Body of pancreas (tissue), 4 donors: ENCODE data around the gene SOD3. TPM values are rescaled to one million over a fixed set of nuclear protein-coding genes. Genes with fewer than 3 reads are reported as not detected.

Experiments used
- ATAC-seq: fragments of 150-250 bp; one replicate; pipeline ENCODE4 v1.9.1; 2016
- DNase-seq, 4 donors: peaks; one replicate each; pipeline ENCODE4 v3.0.0-alpha.2; 2019
- H3K27ac ChIP-seq, 4 donors: fragments of 200-600 bp; sonication (generic); 1 replicate in 3 of 4; 2 replicates in 1 of 4; pipeline versions ENCODE4 v1.5.1 to v1.6.1; 2016 to 2019; ENCODE audit warnings: mild to moderate bottlenecking in 1 of 4, mixed read lengths in 1 of 4, moderate library complexity in 1 of 4
- H3K27me3 ChIP-seq, 2 donors: fragments of 200-600 bp; sonication (generic); one replicate each; pipeline ENCODE4 v1.6.0; 2016; ENCODE audit warnings: mild to moderate bottlenecking in 1 of 2
- H3K36me3 ChIP-seq, 2 donors: fragments of 200-600 bp; sonication (generic); replicated peaks in 1 of 2; 2 replicates each; pipeline ENCODE4 v1.5.1; 2016; ENCODE audit warnings: low read depth in 2 of 2; ENCODE audit not compliant: insufficient read depth in 1 of 2
- H3K4me1 ChIP-seq: fragments of 200-600 bp; sonication (generic); one replicate; pipeline ENCODE4 v1.6.0; 2016
- H3K4me3 ChIP-seq, 2 donors: fragments of 200-600 bp; sonication (generic); 1 replicate in 1 of 2; 2 replicates in 1 of 2; pipeline ENCODE4 v1.5.1; 2016 to 2019
- H3K9me3 ChIP-seq, 3 donors: fragments of 200-600 bp; sonication (generic); 1 replicate in 2 of 3; 2 replicates in 1 of 3; pipeline ENCODE4 v1.5.1; 2016
- POLR2A ChIP-seq, 3 donors: fragments of 450-650 bp; IDR thresholded peaks; one replicate each; pipeline ENCODE4 v1.6.1; 2016; ENCODE audit warnings: antibody characterized with exemption in 3 of 3, mild to moderate bottlenecking in 2 of 3
- WGBS, 2 donors: methylation state at CpG; one replicate each; pipeline ENCODE4 v1.1.5; 2017; 5-methylcytosine and 5-hydroxymethylcytosine counted together
- intact Hi-C: fragments of 100-400 bp; cut with DNase I; formaldehyde crosslinking; loops from one replicate; pipeline ENCODE4 v1.15.1; 2023
- total RNA-seq, 2 donors: library from RNA; depleted of rRNA; stranded (reverse); fragments of >200 nt; gene quantifications; one replicate each; pipeline ENCODE4 v1.1.0, GENCODE V29; 2016
- TF ChIP-seq, protein P1 (sequence below), 7 experiments: fragments of 450-650 bp in 4 of 7; fragments of 200-600 bp in 3 of 7; sonication (generic) in 3 of 7; IDR thresholded peaks; one replicate each; pipeline ENCODE4 v1.5.1; 2016 to 2019; ENCODE audit warnings: antibody characterized with exemption in 7 of 7

SOD3 gene
- total RNA-seq, 2 donors from 2014 or later, result 139 to 290 TPM

DNA sequence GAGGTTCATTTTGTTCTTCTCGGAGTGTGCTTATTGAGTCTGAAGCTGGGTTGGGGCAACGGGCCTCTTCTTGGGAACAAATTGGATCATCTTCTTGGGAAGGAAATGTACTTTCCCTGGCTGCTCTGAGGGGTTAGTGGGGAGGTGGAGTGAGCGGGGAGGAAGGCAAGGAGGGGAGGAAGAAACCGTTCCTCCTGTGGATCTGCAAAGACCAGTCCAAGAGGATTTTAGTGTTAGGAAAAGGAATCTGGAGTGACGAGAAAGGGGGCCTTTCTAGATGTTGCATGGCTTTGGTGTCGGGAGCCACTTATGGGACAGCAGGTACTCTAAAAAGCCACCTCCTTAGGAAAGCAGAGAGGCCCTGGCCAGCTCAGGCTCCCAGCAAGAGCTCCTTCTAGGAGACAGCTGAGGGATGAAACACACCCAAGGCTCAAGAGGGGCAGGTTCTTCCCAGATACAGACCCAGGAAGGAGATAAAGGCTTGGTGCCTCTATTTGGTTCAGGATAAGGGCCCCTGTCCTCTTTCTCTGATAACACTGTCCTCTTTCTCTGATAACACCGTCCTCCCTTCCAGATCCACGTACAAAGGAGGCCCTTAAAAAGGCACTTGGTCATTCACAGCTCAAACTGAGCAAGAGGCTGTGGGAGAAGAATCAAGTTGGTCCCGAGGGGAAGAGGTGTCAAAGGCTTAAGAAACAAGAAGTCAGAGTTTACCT is 451 bp downstream of the SOD3 start:
- H3K36me3 ChIP-seq, result no peaks in the 10 kb centered on the region
- H3K27me3 ChIP-seq, result no peaks in the 10 kb centered on the region
- peak overlapping the region; percentile 73 to 85 (median 78) for H3K27ac ChIP-seq
- ATAC-seq (peak; percentile 5), DNase-seq (no peak)
- intact Hi-C loops, result no loop called here
- H3K4me3 ChIP-seq, result no peak overlapping the region
- H3K9me3 ChIP-seq, result no peaks in the 10 kb centered on the region
- WGBS, 2 donors, result 21 to 24% methylated on average over 9 of the region's 9 CpGs
- TF ChIP-seq POLR2A (IDR thresholded peaks at IDR 0.05), result no peak
- TF ChIP-seq, protein P1, sequence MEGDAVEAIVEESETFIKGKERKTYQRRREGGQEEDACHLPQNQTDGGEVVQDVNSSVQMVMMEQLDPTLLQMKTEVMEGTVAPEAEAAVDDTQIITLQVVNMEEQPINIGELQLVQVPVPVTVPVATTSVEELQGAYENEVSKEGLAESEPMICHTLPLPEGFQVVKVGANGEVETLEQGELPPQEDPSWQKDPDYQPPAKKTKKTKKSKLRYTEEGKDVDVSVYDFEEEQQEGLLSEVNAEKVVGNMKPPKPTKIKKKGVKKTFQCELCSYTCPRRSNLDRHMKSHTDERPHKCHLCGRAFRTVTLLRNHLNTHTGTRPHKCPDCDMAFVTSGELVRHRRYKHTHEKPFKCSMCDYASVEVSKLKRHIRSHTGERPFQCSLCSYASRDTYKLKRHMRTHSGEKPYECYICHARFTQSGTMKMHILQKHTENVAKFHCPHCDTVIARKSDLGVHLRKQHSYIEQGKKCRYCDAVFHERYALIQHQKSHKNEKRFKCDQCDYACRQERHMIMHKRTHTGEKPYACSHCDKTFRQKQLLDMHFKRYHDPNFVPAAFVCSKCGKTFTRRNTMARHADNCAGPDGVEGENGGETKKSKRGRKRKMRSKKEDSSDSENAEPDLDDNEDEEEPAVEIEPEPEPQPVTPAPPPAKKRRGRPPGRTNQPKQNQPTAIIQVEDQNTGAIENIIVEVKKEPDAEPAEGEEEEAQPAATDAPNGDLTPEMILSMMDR (IDR thresholded peaks at IDR 0.05), result no peak
- peaks cover 30% of the 10 kb centered on the region for H3K4me1 ChIP-seq

DNA sequence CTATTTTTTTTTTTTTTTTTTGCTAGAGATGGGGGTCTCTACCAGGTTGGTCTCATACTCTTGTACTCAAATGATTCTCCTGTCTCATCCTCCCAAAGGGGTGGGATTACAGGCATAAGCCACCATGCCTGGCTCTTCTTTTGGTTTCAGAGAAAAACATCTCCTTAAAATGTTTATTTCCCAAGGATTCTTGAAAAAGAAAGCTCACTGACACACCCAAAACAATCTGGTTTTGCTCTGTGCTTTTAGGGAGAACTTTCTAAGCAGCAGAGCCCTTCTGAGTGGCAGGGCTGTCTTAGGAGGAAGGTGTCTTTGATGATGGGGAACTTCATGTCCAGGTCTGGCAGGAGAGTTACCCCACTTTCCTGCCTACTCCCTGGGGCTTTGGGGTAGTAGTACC is 1.2 kb downstream of the SOD3 start:
- TF ChIP-seq, protein P1 (IDR thresholded peaks at IDR 0.05), result no peak
- peaks cover 38% of the 10 kb centered on the region for H3K4me1 ChIP-seq
- DNase-seq (no peak), ATAC-seq (no peak)
- H3K36me3 ChIP-seq, result no peaks in the 10 kb centered on the region
- H3K27me3 ChIP-seq, result no peaks in the 10 kb centered on the region
- peak overlapping the region in 1 of 4 donors; percentile 85 for H3K27ac ChIP-seq
- intact Hi-C loops, result no loop called here
- no peaks in the 10 kb centered on the region for H3K9me3 ChIP-seq
- H3K4me3 ChIP-seq, result no peak overlapping the region

DNA sequence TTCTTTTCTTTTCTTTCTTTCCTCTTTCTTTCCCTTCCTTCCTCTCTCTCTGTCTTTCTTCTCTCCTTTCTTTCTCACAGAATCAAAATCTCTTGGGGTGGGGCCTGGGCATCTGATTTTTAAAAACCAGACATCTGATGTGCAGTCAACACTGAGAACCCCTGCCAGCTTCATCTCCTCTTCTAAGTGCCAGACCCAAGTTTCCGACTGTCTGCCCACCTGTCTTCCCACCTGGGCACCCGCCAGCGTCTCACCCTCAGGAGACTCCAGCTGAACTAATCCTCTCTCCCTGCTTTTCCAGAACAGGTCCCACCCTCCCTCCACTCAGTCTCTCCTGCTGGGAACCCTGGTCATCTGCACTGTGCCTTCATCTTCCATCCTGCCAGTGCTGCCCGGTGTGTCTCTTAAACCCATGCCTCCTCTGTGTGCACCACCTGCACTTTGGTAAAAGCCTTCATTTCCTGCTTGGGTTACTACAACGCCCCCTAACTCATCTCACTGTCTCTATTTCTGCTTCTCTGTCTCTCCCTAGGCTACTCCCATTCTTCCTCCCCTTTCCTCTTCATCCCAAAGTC is 2.8 kb downstream of the SOD3 start:
- Histone ChIP-seq H3K9me3 (no peaks in the 10 kb centered on the region), H3K4me1 (peaks cover 41% of the 10 kb centered on the region), H3K4me3 (no peak overlapping the region), H3K27me3 (no peaks in the 10 kb centered on the region), H3K27ac (no peak overlapping the region), H3K36me3 (no peaks in the 10 kb centered on the region)
- DNase-seq (no peak), ATAC-seq (no peak)
- TF ChIP-seq, protein P1 (IDR thresholded peaks at IDR 0.05), result no peak
- no peak for TF ChIP-seq POLR2A (IDR thresholded peaks at IDR 0.05)
- WGBS, 2 donors, result 64 to 71% methylated on average over 5 of the region's 5 CpGs
- intact Hi-C loops, result no loop called here

DNA sequence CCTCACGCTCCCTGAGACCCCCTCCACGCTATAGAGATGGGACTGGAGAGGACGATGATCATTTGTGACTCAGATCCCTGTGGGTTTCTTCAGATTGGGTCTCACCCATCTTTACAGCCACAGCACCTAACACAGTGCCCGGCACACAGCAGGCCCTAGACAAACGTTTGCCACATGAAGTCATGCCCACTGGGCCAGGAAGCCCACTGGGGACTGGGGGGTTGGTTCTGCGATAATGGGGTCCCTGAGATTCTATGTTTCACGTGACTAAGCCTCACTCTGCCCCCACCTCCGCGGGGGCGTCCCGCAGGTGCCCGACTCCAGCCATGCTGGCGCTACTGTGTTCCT is 3.8 kb downstream of the SOD3 start:
- WGBS, 2 donors, result 82 to 85% methylated on average over 11 to 12 of the region's 13 CpGs
- Histone ChIP-seq H3K9me3 (no peaks in the 10 kb centered on the region), H3K27ac (no peak overlapping the region), H3K27me3 (no peaks in the 10 kb centered on the region), H3K4me3 (no peak overlapping the region), H3K36me3 (no peaks in the 10 kb centered on the region), H3K4me1 (peaks cover 39% of the 10 kb centered on the region)
- no peak for ATAC-seq
- intact Hi-C loops, result no loop called here
- TF ChIP-seq POLR2A (IDR thresholded peaks at IDR 0.05), result no peak
- TF ChIP-seq, protein P1 (IDR thresholded peaks at IDR 0.05), result no peak
- no peak for DNase-seq
